WTC11 (cell line): ENCODE results near the gene FZR1. TPM values are rescaled to one million over a fixed set of nuclear protein-coding genes. Genes with fewer than 3 reads are reported as not detected.

Source experiments
- ATAC-seq: fragments of 200-7000 bp; cut with Tn5 transposase; 2 replicates; pipeline ENCODE4 v1.10.0; 2021; ENCODE audit warnings: mild to moderate bottlenecking, moderate library complexity
- CTCF ChIA-PET: fragments of 300-600 bp; sonication (Branson Sonifier 250); formaldehyde crosslinking; loops from one replicate; lab custom pipeline; 2021; ENCODE audit warnings: antibody characterized with exemption; lab: Charles Lee
- POLR2A ChIA-PET: fragments of 350-600 bp; sonication (Branson Sonifier 250); formaldehyde crosslinking; loops from one replicate; lab custom pipeline; 2021; ENCODE audit warnings: antibody characterized with exemption; lab: Charles Lee
- DNase-seq: peaks from one replicate; pipeline ENCODE4 v3.0.0; 2021; ENCODE audit warnings: low spot score
- H3K27ac Mint-ChIP-seq: 2 replicates; pipeline ENCODE4 v1.8.0; 2021; ENCODE audit warnings: mixed read lengths
- H3K27me3 Mint-ChIP-seq: 2 replicates; pipeline ENCODE4 v1.8.0; 2021; ENCODE audit warnings: low read depth, mild to moderate bottlenecking, moderate library complexity, mixed read lengths
- H3K36me3 Mint-ChIP-seq: 2 replicates; pipeline ENCODE4 v1.8.0; 2021; ENCODE audit warnings: mixed read lengths
- H3K4me1 Mint-ChIP-seq: 2 replicates; pipeline ENCODE4 v1.8.0; 2022; ENCODE audit warnings: mixed read lengths
- H3K4me3 Mint-ChIP-seq: 2 replicates; pipeline ENCODE4 v1.8.0; 2021; ENCODE audit warnings: mild to moderate bottlenecking, moderate library complexity, mixed read lengths
- H3K9me3 Mint-ChIP-seq: 2 replicates; pipeline ENCODE4 v1.8.0; 2021; ENCODE audit warnings: mixed read lengths
- AR ChIP-seq: fragments of 250-450 bp; sonication (Bioruptor Pico); IDR thresholded peaks from 2 replicates; pipeline ENCODE4 v1.9.0; 2021; ENCODE audit warnings: mild to moderate bottlenecking
- ATF1 ChIP-seq: sonication (generic); formaldehyde crosslinking; IDR thresholded peaks from 2 replicates; pipeline ENCODE4 v1.8.1; 2023; ENCODE audit warnings: mild to moderate bottlenecking, moderate library complexity, missing genetic modification reagents
- JAZF1 ChIP-seq: fragments of 250-450 bp; sonication (Bioruptor Pico); IDR thresholded peaks from 2 replicates; pipeline ENCODE4 v1.9.0; 2021; ENCODE audit warnings: moderate library complexity, mild to moderate bottlenecking, inconsistent platforms
- NFYB ChIP-seq: sonication (generic); formaldehyde crosslinking; conservative IDR thresholded peaks from 2 replicates; pipeline ENCODE4 v1.8.0; 2022; ENCODE audit warnings: low read depth, missing genetic modification reagents
- NR2C2 ChIP-seq: sonication (generic); formaldehyde crosslinking; IDR thresholded peaks from 2 replicates; pipeline ENCODE4 v1.8.0; 2022; ENCODE audit warnings: mild to moderate bottlenecking, missing genetic modification reagents
- RELA ChIP-seq: sonication (generic); formaldehyde crosslinking; IDR thresholded peaks from 2 replicates; pipeline ENCODE4 v1.8.1; 2022; ENCODE audit warnings: missing genetic modification reagents, mild to moderate bottlenecking, borderline replicate concordance
- SMAD3 ChIP-seq: sonication (generic); formaldehyde crosslinking; IDR thresholded peaks from 2 replicates; pipeline ENCODE4 v1.8.0; 2022; ENCODE audit warnings: missing genetic modification reagents, mild to moderate bottlenecking, borderline replicate concordance
- TEAD1 ChIP-seq: sonication (generic); formaldehyde crosslinking; IDR thresholded peaks from 2 replicates; pipeline ENCODE4 v1.8.0; 2022; ENCODE audit warnings: mild to moderate bottlenecking, missing genetic modification reagents
- TEAD4 ChIP-seq: sonication (generic); formaldehyde crosslinking; IDR thresholded peaks from 2 replicates; pipeline ENCODE4 v1.8.0; 2022; ENCODE audit warnings: mild to moderate bottlenecking, missing genetic modification reagents
- ZNF121 ChIP-seq: sonication (generic); formaldehyde crosslinking; IDR thresholded peaks from 2 replicates; pipeline ENCODE4 v1.8.0; 2023; ENCODE audit warnings: missing genetic modification reagents
- ZNF232 ChIP-seq: sonication (generic); formaldehyde crosslinking; IDR thresholded peaks from 2 replicates; pipeline ENCODE4 v1.8.0; 2022; ENCODE audit warnings: mild to moderate bottlenecking, missing genetic modification reagents
- ZNF263 ChIP-seq: sonication (generic); formaldehyde crosslinking; IDR thresholded peaks from 2 replicates; pipeline ENCODE4 v1.8.1; 2022; ENCODE audit warnings: low read depth, mild to moderate bottlenecking, moderate library complexity, missing genetic modification reagents
- ZNF317 ChIP-seq: sonication (generic); formaldehyde crosslinking; IDR thresholded peaks from 2 replicates; pipeline ENCODE4 v1.8.1; 2023; ENCODE audit warnings: low read depth, mild to moderate bottlenecking, moderate library complexity, missing genetic modification reagents, borderline replicate concordance
- total RNA-seq: library from RNA; stranded (reverse); gene quantifications from 3 replicates; pipeline ENCODE4 v1.2.3, GENCODE V29; 2021
- TF ChIP-seq, protein P1 (sequence below): sonication (generic); formaldehyde crosslinking; IDR thresholded peaks from 2 replicates; pipeline ENCODE4 v1.8.1; 2023; ENCODE audit warnings: mild to moderate bottlenecking, missing genetic modification reagents
- TF ChIP-seq, protein P2 (sequence below): sonication (generic); formaldehyde crosslinking; IDR thresholded peaks from 2 replicates; pipeline ENCODE4 v1.8.0; 2022; ENCODE audit warnings: mild to moderate bottlenecking, missing genetic modification reagents
- TF ChIP-seq, protein P3 (sequence below): sonication (generic); formaldehyde crosslinking; IDR thresholded peaks from 2 replicates; pipeline ENCODE4 v1.8.1; 2023; ENCODE audit warnings: mild to moderate bottlenecking, missing genetic modification reagents, moderate library complexity
- TF ChIP-seq, protein P4 (sequence below): sonication (generic); formaldehyde crosslinking; IDR thresholded peaks from 2 replicates; pipeline ENCODE4 v1.8.1; 2022; ENCODE audit warnings: low read depth, missing genetic modification reagents, borderline replicate concordance
- TF ChIP-seq, protein P5 (sequence below): sonication (generic); formaldehyde crosslinking; IDR thresholded peaks from 2 replicates; pipeline ENCODE4 v1.8.1; 2023; ENCODE audit warnings: mild to moderate bottlenecking, missing genetic modification reagents

The FZR1 gene
- total RNA-seq, 1 experiment from 2014 or later: 60.8 TPM

- TF ChIP-seq, protein P1, sequence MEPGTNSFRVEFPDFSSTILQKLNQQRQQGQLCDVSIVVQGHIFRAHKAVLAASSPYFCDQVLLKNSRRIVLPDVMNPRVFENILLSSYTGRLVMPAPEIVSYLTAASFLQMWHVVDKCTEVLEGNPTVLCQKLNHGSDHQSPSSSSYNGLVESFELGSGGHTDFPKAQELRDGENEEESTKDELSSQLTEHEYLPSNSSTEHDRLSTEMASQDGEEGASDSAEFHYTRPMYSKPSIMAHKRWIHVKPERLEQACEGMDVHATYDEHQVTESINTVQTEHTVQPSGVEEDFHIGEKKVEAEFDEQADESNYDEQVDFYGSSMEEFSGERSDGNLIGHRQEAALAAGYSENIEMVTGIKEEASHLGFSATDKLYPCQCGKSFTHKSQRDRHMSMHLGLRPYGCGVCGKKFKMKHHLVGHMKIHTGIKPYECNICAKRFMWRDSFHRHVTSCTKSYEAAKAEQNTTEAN (CRISPR knock-in tag): no peak
Observed at GRCh38 chr19:3510727-3511126, 4.6 kb downstream of the FZR1 start (continued).

- no peak for DNase-seq
- Mint-ChIP-seq H3K4me3 (no peak overlapping the region), H3K9me3 (no peaks in the 10 kb centered on the region), H3K27ac (no peak overlapping the region), H3K27me3 (no peaks in the 10 kb centered on the region; the same call in 1 of the 2 replicates), H3K4me1 (peaks cover 28% of the 10 kb centered on the region), H3K36me3 (peaks cover 12% of the 10 kb centered on the region; the same call in 1 of the 2 replicates)
- CTCF ChIA-PET: interaction anchor here (1.6 kb wide), 1 partner anchor 33 kb away, joined by 3 read pairs; no protein-coding TSS in a partner anchor
- no peak for ATAC-seq
- TF ChIP-seq ZNF232: no peak
- TF ChIP-seq RELA: no peak
- no peak for TF ChIP-seq TEAD4 (CRISPR knock-in tag)
- no peak for TF ChIP-seq NFYB (CRISPR knock-in tag)
- no peak for TF ChIP-seq TEAD1 (CRISPR knock-in tag)
- no peak for TF ChIP-seq JAZF1 (CRISPR knock-in tag)
- TF ChIP-seq, protein P2, sequence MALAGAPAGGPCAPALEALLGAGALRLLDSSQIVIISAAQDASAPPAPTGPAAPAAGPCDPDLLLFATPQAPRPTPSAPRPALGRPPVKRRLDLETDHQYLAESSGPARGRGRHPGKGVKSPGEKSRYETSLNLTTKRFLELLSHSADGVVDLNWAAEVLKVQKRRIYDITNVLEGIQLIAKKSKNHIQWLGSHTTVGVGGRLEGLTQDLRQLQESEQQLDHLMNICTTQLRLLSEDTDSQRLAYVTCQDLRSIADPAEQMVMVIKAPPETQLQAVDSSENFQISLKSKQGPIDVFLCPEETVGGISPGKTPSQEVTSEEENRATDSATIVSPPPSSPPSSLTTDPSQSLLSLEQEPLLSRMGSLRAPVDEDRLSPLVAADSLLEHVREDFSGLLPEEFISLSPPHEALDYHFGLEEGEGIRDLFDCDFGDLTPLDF (CRISPR knock-in tag): no peak
- TF ChIP-seq, protein P3, sequence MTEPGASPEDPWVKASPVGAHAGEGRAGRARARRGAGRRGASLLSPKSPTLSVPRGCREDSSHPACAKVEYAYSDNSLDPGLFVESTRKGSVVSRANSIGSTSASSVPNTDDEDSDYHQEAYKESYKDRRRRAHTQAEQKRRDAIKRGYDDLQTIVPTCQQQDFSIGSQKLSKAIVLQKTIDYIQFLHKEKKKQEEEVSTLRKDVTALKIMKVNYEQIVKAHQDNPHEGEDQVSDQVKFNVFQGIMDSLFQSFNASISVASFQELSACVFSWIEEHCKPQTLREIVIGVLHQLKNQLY (CRISPR knock-in tag): no peak
- TF ChIP-seq ZNF263: no peak
- TF ChIP-seq, protein P4, sequence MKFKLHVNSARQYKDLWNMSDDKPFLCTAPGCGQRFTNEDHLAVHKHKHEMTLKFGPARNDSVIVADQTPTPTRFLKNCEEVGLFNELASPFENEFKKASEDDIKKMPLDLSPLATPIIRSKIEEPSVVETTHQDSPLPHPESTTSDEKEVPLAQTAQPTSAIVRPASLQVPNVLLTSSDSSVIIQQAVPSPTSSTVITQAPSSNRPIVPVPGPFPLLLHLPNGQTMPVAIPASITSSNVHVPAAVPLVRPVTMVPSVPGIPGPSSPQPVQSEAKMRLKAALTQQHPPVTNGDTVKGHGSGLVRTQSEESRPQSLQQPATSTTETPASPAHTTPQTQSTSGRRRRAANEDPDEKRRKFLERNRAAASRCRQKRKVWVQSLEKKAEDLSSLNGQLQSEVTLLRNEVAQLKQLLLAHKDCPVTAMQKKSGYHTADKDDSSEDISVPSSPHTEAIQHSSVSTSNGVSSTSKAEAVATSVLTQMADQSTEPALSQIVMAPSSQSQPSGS (CRISPR knock-in tag): no peak
- no peak for TF ChIP-seq ZNF317 (CRISPR knock-in tag)
- TF ChIP-seq, protein P5, sequence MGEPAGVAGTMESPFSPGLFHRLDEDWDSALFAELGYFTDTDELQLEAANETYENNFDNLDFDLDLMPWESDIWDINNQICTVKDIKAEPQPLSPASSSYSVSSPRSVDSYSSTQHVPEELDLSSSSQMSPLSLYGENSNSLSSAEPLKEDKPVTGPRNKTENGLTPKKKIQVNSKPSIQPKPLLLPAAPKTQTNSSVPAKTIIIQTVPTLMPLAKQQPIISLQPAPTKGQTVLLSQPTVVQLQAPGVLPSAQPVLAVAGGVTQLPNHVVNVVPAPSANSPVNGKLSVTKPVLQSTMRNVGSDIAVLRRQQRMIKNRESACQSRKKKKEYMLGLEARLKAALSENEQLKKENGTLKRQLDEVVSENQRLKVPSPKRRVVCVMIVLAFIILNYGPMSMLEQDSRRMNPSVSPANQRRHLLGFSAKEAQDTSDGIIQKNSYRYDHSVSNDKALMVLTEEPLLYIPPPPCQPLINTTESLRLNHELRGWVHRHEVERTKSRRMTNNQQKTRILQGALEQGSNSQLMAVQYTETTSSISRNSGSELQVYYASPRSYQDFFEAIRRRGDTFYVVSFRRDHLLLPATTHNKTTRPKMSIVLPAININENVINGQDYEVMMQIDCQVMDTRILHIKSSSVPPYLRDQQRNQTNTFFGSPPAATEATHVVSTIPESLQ (CRISPR knock-in tag): no peak
- TF ChIP-seq ZNF121 (CRISPR knock-in tag): no peak
- TF ChIP-seq SMAD3 (CRISPR knock-in tag): no peak
- no peak for TF ChIP-seq AR (CRISPR knock-in tag)
- no peak for TF ChIP-seq ATF1 (CRISPR knock-in tag)
- TF ChIP-seq, protein P1 (CRISPR knock-in tag): no peak
- TF ChIP-seq NR2C2: no peak
- POLR2A ChIA-PET: no interaction called here
Observed at GRCh38 chr19:3511506-3512251, 5.6 kb downstream of the FZR1 start.
